ENCODE data around the gene FRG2.

Gene FRG2

DNA sequence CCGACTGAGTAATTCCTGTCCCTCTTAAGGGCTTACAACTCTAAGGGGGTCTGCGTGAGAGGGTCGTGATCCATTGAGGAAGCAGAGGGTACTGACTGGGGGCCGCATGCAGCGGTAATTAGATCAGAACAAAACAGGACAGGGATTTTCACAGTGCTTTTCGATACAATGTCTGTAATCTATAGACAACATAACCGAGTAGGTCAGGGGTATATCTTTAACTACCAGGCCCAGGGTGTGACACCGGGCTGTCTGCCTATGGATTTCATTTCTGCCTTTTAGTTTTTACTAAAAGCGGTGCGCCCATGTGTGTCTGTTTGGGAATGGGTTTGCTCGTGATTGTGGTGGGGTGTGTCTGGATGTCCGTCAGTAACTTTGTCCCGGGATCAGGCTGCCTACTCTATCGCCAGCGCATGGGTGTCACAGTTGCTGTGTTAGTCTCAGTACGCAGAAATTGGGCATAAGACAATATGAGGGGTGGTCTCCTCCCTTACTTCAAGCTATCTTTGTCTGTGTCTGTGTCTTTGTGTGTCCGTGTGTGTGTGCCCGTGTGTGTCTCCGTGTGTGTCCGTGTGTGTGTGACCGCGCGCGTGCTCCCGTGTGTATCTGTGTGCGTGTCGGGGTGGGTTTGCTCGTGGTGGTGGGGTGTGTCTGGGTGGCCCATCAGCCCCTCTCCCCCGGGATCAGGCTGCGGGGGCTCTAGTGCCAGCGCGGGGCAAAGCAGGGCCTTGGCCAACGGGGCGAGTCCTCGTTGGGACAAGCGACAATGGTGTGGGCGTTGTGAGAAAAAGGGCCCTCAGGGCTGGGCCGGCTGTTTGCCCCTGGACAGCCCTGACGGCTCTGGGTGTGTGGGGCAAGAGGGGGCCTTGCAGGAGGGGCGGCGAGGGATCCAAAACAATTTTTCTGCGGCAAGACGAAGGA, 10.4 kb downstream of the FRG2 start:
- no peak for TF ChIP-seq CTCF (IDR thresholded peaks at IDR 0.05)

GRCh38 chr4:190015538-190016368, 11.3 kb downstream of the FRG2 start:
- TF ChIP-seq CTCF (IDR thresholded peaks at IDR 0.05), result no peak

DNA sequence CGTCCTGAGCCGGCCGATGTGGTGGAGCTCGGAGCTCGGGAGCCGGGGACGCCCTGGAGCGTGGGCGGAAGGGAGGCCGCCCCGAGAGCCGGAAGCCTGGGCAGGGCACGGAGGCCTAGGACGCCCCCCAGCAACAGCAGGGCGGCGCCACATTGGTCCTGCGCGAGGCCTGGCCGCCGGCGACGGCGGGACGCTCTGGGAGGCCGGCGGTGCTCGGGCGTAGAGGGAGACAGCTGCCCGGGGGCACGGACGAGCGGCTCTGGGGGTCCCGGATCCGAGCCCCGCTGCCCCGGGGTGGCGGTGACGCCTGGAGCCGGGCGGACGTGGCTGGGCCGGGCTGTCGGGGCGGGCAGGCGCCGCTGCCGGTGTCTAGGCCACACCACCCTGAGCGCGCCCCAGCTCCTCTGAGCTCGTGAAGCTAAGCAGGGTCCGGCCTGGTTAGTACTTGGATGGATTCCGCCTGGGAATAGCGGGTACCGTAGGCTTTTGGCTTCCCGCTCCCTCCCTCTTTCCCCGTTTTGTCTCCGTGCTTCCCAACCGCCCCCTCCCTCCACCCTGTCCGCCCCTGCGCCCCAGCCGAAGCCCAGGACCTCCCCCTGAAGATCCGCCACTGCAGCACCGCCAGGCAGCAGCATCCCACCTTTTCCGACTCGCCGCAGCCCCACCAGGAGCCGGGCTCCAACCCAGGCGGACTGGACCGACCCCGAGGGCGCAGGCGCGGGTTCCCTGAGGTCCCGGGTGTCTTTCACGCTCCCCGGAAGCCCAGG, 12.1 kb downstream of the FRG2 start:
- TF ChIP-seq CTCF (IDR thresholded peaks at IDR 0.05), result no peak

DNA sequence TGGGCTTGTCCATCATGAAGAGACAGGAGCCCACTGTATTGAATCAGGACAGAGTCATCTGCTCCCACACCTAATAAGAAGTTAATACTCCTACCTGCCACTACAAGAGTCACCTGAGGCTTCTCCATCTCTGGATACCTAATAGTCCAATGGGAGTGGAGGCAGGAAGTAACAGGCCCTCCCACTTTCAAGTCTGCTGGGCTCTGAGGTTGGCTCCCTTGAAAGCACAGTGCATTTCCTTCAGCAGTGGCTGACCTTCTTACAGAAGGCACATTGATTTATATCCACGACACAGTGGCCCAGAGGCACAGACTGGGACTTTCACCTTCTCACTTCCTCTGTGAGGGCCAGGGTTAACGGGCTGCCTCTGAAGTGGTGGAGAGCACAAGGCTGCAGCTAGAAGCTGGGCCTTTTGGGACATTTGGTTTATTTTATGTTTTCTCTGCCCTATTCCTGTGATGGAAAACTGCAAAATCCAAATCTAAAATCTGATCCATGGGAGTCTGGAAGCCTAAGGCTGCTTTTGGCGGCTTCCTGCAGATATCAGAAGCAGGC, 38.1 kb downstream of the FRG2 start:
- no peak for TF ChIP-seq CTCF (IDR thresholded peaks at IDR 0.05)

DNA sequence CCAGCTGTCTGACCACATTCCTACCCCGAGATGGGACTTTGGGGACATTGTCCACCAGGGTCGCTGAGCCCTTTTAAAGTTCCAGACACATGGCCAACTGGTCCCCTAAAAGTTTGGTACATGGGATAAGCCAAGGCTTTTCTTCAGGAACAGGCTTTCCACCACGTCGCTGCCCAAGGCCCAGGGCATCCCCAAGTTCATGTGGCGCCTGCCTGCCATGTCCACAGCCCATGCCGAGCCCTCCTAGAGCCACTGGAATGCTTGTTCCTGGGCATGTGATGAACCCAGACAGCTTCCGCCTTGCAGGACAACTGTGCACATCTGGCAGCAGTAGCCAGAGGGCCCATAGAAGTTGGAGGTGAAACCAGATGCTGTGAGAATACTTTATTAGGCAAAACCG, 45.1 kb downstream of the FRG2 start:
- no peak for TF ChIP-seq CTCF (IDR thresholded peaks at IDR 0.05)

- no peak for TF ChIP-seq CTCF (IDR thresholded peaks at IDR 0.05)
Measured at GRCh38 chr4:189979196-189980047, 47.6 kb downstream of the FRG2 start.
